Hepatocyte (in vitro differentiated cells): Measurements from ENCODE around the gene MIOX.

Experiments used
- EZH2 ChIP-seq: fragments of 200-600 bp; sonication (generic); IDR thresholded peaks from 2 replicates; pipeline ENCODE4 v1.6.1; 2016; ENCODE audit warnings: antibody characterized with exemption, mild to moderate bottlenecking, borderline replicate concordance
- EZH2phosphoT487 ChIP-seq: fragments of 200-600 bp; sonication (generic); IDR thresholded peaks from one replicate; pipeline ENCODE4 v1.6.1; 2018; ENCODE audit warnings: antibody characterized with exemption, mild to moderate bottlenecking, low read depth, moderate library complexity; ENCODE audit not compliant: unreplicated experiment, severe bottlenecking
- TF ChIP-seq, protein P1 (sequence below): fragments of 200-600 bp; sonication (generic); IDR thresholded peaks from 2 replicates; pipeline ENCODE4 v1.5.1; 2016; ENCODE audit warnings: antibody characterized with exemption, mild to moderate bottlenecking; ENCODE audit not compliant: poor library complexity

DNA sequence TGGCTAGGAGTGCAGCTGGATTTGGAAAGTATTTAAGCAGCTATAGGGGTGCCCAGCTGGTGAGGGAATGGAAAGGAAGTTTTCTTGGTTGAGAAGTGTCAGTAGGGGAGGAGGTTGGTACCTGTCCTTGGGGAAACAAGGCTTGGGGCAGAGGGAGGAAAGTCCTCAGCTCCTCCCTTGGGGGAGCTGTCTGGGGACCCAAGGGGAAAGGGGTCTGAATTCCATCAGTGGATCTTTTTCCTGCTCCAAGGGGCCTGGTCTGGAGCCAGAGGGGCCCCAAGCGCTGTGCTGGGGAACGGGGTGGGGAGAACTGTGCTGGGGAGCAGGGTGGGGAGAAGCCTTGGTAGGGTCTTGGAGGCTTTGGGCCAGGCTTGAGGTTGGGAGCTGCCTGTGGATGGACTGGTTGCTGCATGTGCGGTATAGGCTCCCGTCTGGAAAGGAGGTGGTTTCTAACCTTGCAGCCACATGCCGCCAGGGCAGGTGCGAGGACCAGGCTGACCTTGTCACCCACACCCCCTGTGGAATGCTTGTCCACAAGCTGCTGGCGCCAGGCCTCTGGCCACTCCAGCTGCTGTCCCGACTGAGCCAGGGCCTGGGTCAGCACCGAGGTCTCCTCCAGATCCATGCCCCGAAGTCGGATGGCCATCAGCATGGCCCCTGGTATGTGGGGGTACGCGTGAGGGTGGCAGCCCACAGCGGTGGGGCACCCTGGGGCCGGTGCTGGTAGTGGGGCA is 42.2 kb downstream of the MIOX start:
- TF ChIP-seq, protein P1, sequence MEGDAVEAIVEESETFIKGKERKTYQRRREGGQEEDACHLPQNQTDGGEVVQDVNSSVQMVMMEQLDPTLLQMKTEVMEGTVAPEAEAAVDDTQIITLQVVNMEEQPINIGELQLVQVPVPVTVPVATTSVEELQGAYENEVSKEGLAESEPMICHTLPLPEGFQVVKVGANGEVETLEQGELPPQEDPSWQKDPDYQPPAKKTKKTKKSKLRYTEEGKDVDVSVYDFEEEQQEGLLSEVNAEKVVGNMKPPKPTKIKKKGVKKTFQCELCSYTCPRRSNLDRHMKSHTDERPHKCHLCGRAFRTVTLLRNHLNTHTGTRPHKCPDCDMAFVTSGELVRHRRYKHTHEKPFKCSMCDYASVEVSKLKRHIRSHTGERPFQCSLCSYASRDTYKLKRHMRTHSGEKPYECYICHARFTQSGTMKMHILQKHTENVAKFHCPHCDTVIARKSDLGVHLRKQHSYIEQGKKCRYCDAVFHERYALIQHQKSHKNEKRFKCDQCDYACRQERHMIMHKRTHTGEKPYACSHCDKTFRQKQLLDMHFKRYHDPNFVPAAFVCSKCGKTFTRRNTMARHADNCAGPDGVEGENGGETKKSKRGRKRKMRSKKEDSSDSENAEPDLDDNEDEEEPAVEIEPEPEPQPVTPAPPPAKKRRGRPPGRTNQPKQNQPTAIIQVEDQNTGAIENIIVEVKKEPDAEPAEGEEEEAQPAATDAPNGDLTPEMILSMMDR = no peak
- no peak for TF ChIP-seq EZH2phosphoT487
- no peak for TF ChIP-seq EZH2
